Brain microvascular endothelial cell (primary cell): Measurements from ENCODE around the gene RPRD1A.
"Not testable (repeated sequence)": the region's sequence is repeated elsewhere in the genome, so short reads cannot be mapped to it uniquely, and the experiment has no call there.

Experiments used
- DNase-seq: peaks from one replicate; pipeline ENCODE4 v3.0.0-alpha.2; 2020
- H3K27ac ChIP-seq: fragments of 250-450 bp; sonication (Bioruptor Pico); 2 replicates; pipeline ENCODE4 v1.5.1; 2020; ENCODE audit warnings: mild to moderate bottlenecking, moderate library complexity
- H3K27me3 ChIP-seq: fragments of 250-450 bp; sonication (Bioruptor Pico); replicated peaks from 2 replicates; pipeline ENCODE4 v1.5.1; 2020; ENCODE audit warnings: mild to moderate bottlenecking
- H3K36me3 ChIP-seq: fragments of 250-450 bp; sonication (Bioruptor Pico); replicated peaks from 2 replicates; pipeline ENCODE4 v1.5.1; 2020; ENCODE audit warnings: mild to moderate bottlenecking
- H3K4me3 ChIP-seq: 2 replicates; pipeline ENCODE4 v1.5.1; 2011; ENCODE audit warnings: low read depth, mild to moderate bottlenecking, control low read depth, low read length, moderate library complexity
- CTCF ChIP-seq: IDR thresholded peaks from 2 replicates; pipeline ENCODE4 v1.5.1; 2011; ENCODE audit warnings: low read depth, mild to moderate bottlenecking, moderate library complexity, low read length, control low read depth, inconsistent platforms; ENCODE audit errors: missing control alignments
- in situ Hi-C: cut with HindIII; loops from 2 replicates; pipeline ENCODE4 v1.10.0; 2017; ENCODE audit warnings: low sequenced_read_pairs, low pct_ligation_motif_present

Gene RPRD1A

GRCh38 chr18:35972197-35973000 lies 95.0 kb downstream of the RPRD1A start, which contains the start of gene RMP24:
Gene RMP24 (plus strand): TSS chr18:35972679.
- in situ Hi-C loops = no loop called here
- Histone ChIP-seq H3K27me3 (no peaks in the 10 kb centered on the region), H3K27ac (peak within 1 kb of the TSS; percentile 86), H3K4me3 (peak within 1 kb of the TSS; percentile 93), H3K36me3 (peaks cover 19% of the 10 kb centered on the region)
- no peak for TF ChIP-seq CTCF
- DNase-seq = peak; percentile 90

DNA sequence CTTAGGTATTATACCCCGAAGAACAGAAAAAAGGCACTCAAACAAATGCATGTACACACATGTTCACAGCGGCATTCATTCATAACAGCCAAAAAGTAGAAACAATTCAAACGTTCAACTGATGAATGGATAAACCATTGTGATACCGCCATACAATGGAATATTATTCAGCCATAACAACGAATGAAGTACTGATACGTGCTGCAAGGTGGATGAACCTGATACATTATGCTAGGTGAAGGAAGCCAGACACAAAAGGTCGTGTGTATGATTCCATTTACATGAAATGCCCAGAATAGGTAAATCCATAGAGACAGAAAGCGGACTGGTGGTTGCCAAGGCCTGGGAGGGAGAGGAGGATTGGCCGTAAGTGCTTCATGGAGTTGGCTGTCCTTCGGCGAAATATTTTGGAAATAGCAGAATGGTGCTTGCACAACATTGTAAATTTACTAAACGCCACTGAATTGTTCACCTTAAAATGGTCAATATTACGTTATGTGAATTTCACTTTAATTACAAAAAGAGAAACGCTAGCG lies 95.6 kb downstream of the RPRD1A start:
- Histone ChIP-seq H3K27ac (peak overlapping the region; percentile 86), H3K27me3 (no peaks in the 10 kb centered on the region), H3K36me3 (peaks cover 13% of the 10 kb centered on the region), H3K4me3 (peak overlapping the region; percentile 93)
- in situ Hi-C loops = no loop called here
- no peak for TF ChIP-seq CTCF
- DNase-seq = peak; percentile 5

- TF ChIP-seq CTCF = no peak
- Histone ChIP-seq H3K27me3 (no peaks in the 10 kb centered on the region), H3K27ac (no peak overlapping the region), H3K4me3 (no peak overlapping the region), H3K36me3 (peaks cover 3% of the 10 kb centered on the region)
- no peak for DNase-seq
- in situ Hi-C loops = no loop called here
These were observed 97.7 kb downstream of the RPRD1A start for GRCh38 chr18:35969676-35970075.

GRCh38 chr18:35968278-35968880 lies 99.0 kb downstream of the RPRD1A start:
- no peaks in the 10 kb centered on the region for H3K27me3 ChIP-seq
- no peaks in the 10 kb centered on the region for H3K36me3 ChIP-seq
- in situ Hi-C loops = no loop called here
- no peak overlapping the region for H3K27ac ChIP-seq
- H3K4me3 ChIP-seq = no peak overlapping the region
- TF ChIP-seq CTCF = no peak
- DNase-seq = no peak

GRCh38 chr18:35967866-35968265 lies 99.5 kb downstream of the RPRD1A start:
- DNase-seq, H3K27ac ChIP-seq, H3K36me3 ChIP-seq, in situ Hi-C loops, H3K27me3 ChIP-seq, H3K4me3 ChIP-seq: not testable (repeated sequence)

- Histone ChIP-seq H3K4me3 (no peak overlapping the region), H3K27me3 (no peaks in the 10 kb centered on the region), H3K36me3 (no peaks in the 10 kb centered on the region), H3K27ac (no peak overlapping the region)
- no peak for TF ChIP-seq CTCF
- in situ Hi-C loops = no loop called here
- no peak for DNase-seq
These were observed 103.0 kb downstream of the RPRD1A start for GRCh38 chr18:35964319-35964718.
